NOMO-1 treated with DMSO at 0.1 percent for 48 hours (cell line): ENCODE data around the gene TBX4.
"Not testable (repeated sequence)": the region's sequence is repeated elsewhere in the genome, so short reads cannot be mapped to it uniquely, and the experiment has no call there.

ENCODE experiments used
- DNase-seq: peaks from one replicate; lab custom pipeline; 2025; ENCODE audit not compliant: unreplicated experiment; lab: John Stamatoyannopoulos, UW

Gene TBX4

GRCh38 chr17:61480414-61480807, 28.2 kb downstream of the TBX4 start:
- no peak for DNase-seq

- no peak for DNase-seq
Observed at GRCh38 chr17:61481421-61481820, 29.2 kb downstream of the TBX4 start.

GRCh38 chr17:61482467-61482866, 30.2 kb downstream of the TBX4 start:
- DNase-seq: no peak

- DNase-seq: no peak
Observed at GRCh38 chr17:61483778-61484116, 31.5 kb downstream of the TBX4 start.

- DNase-seq: no peak
Observed at GRCh38 chr17:61484174-61484573, 32.0 kb downstream of the TBX4 start.

GRCh38 chr17:61485067-61485775, 33.0 kb downstream of the TBX4 start:
- DNase-seq: no peak

- DNase-seq: no peak
Observed at GRCh38 chr17:61486135-61487120, 34.2 kb downstream of the TBX4 start.

GRCh38 chr17:61487161-61487988, 35.2 kb downstream of the TBX4 start:
- DNase-seq: no peak

GRCh38 chr17:61487989-61488595, 35.9 kb downstream of the TBX4 start:
- no peak for DNase-seq

GRCh38 chr17:61488878-61489718, 36.9 kb downstream of the TBX4 start:
- DNase-seq: no peak

GRCh38 chr17:61489719-61490490, 37.7 kb downstream of the TBX4 start:
- DNase-seq: no peak

- DNase-seq: no peak
Observed at GRCh38 chr17:61490540-61490975, 38.3 kb downstream of the TBX4 start.

GRCh38 chr17:61491981-61492380, 39.8 kb downstream of the TBX4 start:
- no peak for DNase-seq

- DNase-seq: no peak
Observed at GRCh38 chr17:61492759-61493526, 40.7 kb downstream of the TBX4 start.

GRCh38 chr17:61493830-61494324, 41.7 kb downstream of the TBX4 start:
- DNase-seq: not testable (repeated sequence)

- no peak for DNase-seq
Observed at GRCh38 chr17:61494325-61495160, 42.3 kb downstream of the TBX4 start.

GRCh38 chr17:61495161-61495857, 43.1 kb downstream of the TBX4 start:
- peak; percentile 45 for DNase-seq
